ELR (cell line): Measurements from ENCODE around the gene CTRB2.
A peak's percentile ranks its signal among the peaks of the same experiment; 100 is the strongest.

ENCODE experiments used
- DNase-seq: peaks from one replicate; pipeline ENCODE4 v3.0.0-alpha.2; 2015; ENCODE audit warnings: low read depth

CTRB2 gene

GRCh38 chr16:75206749-75207451, at the start of gene CTRB2:
Gene CTRB2 (minus strand): TSS chr16:75207161. CDS start chr16:75207141, 20 bp downstream.
- DNase-seq = peak; percentile 26

GRCh38 chr16:75256059-75256571, 49.2 kb upstream of the CTRB2 start:
- peak; percentile 46 for DNase-seq

GRCh38 chr16:75254359-75254837, 47.4 kb upstream of the CTRB2 start:
- peak; percentile 80 for DNase-seq

- DNase-seq = peak; percentile 72
Observed at GRCh38 chr16:75252946-75253911, 46.3 kb upstream of the CTRB2 start.

GRCh38 chr16:75252049-75252864, 45.3 kb upstream of the CTRB2 start:
- no peak for DNase-seq

- peak; percentile 92 for DNase-seq
Observed at GRCh38 chr16:75251280-75252048, 44.5 kb upstream of the CTRB2 start, which contains the start of gene BCAR1. Gene BCAR1 (minus strand): TSS chr16:75251624. CDS start chr16:75251482, 142 bp downstream.

GRCh38 chr16:75250809-75251279, 43.9 kb upstream of the CTRB2 start:
- DNase-seq = peak; percentile 67

- DNase-seq = peak; percentile 57
Observed at GRCh38 chr16:75250089-75250808, 43.3 kb upstream of the CTRB2 start.

GRCh38 chr16:75249441-75249840, 42.5 kb upstream of the CTRB2 start:
- no peak for DNase-seq

- no peak for DNase-seq
Observed at GRCh38 chr16:75248536-75249380, 41.8 kb upstream of the CTRB2 start.

GRCh38 chr16:75248142-75248535, 41.2 kb upstream of the CTRB2 start:
- DNase-seq = no peak

- DNase-seq = no peak
Observed at GRCh38 chr16:75247249-75247648, 40.3 kb upstream of the CTRB2 start.

- DNase-seq = peak; percentile 76
Observed at GRCh38 chr16:75246504-75247205, 39.7 kb upstream of the CTRB2 start.

- DNase-seq = peak; percentile 98
Observed at GRCh38 chr16:75244844-75245758, 38.1 kb upstream of the CTRB2 start.

- DNase-seq = peak; percentile 69
Observed at GRCh38 chr16:75244225-75244809, 37.4 kb upstream of the CTRB2 start.

GRCh38 chr16:75243667-75244224, 36.8 kb upstream of the CTRB2 start:
- no peak for DNase-seq
